ENCODE data around the gene RHBDL2. TPM values are rescaled to one million over a fixed set of nuclear protein-coding genes. Genes with fewer than 3 reads are reported as not detected.

Gene RHBDL2
- total and polyA plus RNA-seq, 8 donors = 4.3 to 24.9 (median 9.2) TPM; not detected in 2

Small RNA genes within 50 kb of the gene (small RNA-seq; reads per million reads assigned to genes)
- 0 reads per million in 4 donors for gene GJA9-MYCBP
- 0 reads per million in 4 donors for gene RF00019
- gene RNU6-605P = 0 reads per million in 4 donors

Other genes starting within 250 kb of the RHBDL2 start
- gene RRAGC, start 82.1 kb downstream of the RHBDL2 start, total RNA-seq = 10 to 100 TPM in 3 of 5 donors, 1 to 10 TPM in 2; 1.2 to 25.0 (median 11.2) TPM
- 10 to 100 TPM in 2 of 3 donors, 1 to 10 TPM in 1; 9.7 to 15.3 (median 14.9) TPM for gene RRAGC, start 82.1 kb downstream of the RHBDL2 start, polyA plus RNA-seq
- 100 to 1,000 TPM in 1 of 5 donors, 10 to 100 TPM in 2, 1 to 10 TPM in 2; 2.2 to 111 (median 12.3) TPM for gene MYCBP, start 68.5 kb downstream of the RHBDL2 start, total RNA-seq
- 10 to 100 TPM; 12.4 to 33.0 (median 25.3) TPM for gene MYCBP, start 68.5 kb downstream of the RHBDL2 start, polyA plus RNA-seq
- under 1 TPM in 1 of 5 donors, not detected in 4; 0.73 TPM for gene GJA9, start 60.2 kb downstream of the RHBDL2 start, total RNA-seq
- under 1 TPM in 1 of 3 donors, not detected in 2; 0.25 TPM for gene GJA9, start 60.2 kb downstream of the RHBDL2 start, polyA plus RNA-seq
- gene AKIRIN1, start 49.4 kb upstream of the RHBDL2 start, total RNA-seq = 100 to 1,000 TPM in 1 of 5 donors, 10 to 100 TPM in 4; 25.1 to 134 (median 48.1) TPM
- 10 to 100 TPM; 14.8 to 35.6 (median 28.5) TPM for gene AKIRIN1, start 49.4 kb upstream of the RHBDL2 start, polyA plus RNA-seq
- 100 to 1,000 TPM; 104 to 333 (median 166) TPM for gene NDUFS5, start 84.5 kb upstream of the RHBDL2 start, total RNA-seq
- 100 to 1,000 TPM; 610 to 829 (median 727) TPM for gene NDUFS5, start 84.5 kb upstream of the RHBDL2 start, polyA plus RNA-seq